Effector CD4-positive, alpha-beta T cell (primary cell): ENCODE results near the gene ECE2. TPM values are rescaled to one million over a fixed set of nuclear protein-coding genes. Genes with fewer than 3 reads are reported as not detected.
A peak's percentile ranks its signal among the peaks of the same experiment; 100 is the strongest.

Experiments used
- DNase-seq: peaks from one replicate; pipeline ENCODE4 v3.0.0-alpha.2; 2020
- total RNA-seq: gene quantifications from one replicate; lab custom pipeline; 2026; lab: John Stamatoyannopoulos, UW

ECE2 gene
- not detected for total RNA-seq

- no peak for DNase-seq
Observed at GRCh38 chr3:184275961-184276910, at the start of gene ECE2. TSS of gene ECE2 (plus strand) at chr3:184276022. CDS start at chr3:184276154, 132 bp downstream.

DNA sequence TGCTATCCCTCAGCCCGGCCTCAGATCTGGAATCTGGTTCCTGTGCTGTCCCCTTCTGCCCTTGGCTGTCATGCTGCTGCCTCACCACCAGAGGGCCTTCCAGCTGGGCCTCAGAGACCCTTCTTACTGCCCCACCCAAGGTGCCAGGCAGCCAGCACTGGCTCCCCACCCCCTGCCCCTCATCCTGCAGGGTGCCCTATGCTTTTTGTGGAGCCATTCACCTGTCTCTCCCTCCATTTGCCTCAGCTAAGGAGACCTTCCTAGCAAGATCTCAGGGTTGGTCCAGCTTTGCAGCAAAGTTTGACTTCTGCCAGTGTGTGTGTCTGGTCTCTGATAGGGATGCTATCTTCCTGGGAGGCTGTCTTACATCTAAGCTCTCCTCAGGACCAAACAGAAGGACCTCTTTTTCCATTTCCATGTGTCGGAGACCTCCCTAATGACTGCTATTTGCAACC is 48.3 kb upstream of the ECE2 start:
- DNase-seq, result peak; percentile 41

- no peak for DNase-seq
Observed at GRCh38 chr3:184228376-184229137, 47.3 kb upstream of the ECE2 start.

DNA sequence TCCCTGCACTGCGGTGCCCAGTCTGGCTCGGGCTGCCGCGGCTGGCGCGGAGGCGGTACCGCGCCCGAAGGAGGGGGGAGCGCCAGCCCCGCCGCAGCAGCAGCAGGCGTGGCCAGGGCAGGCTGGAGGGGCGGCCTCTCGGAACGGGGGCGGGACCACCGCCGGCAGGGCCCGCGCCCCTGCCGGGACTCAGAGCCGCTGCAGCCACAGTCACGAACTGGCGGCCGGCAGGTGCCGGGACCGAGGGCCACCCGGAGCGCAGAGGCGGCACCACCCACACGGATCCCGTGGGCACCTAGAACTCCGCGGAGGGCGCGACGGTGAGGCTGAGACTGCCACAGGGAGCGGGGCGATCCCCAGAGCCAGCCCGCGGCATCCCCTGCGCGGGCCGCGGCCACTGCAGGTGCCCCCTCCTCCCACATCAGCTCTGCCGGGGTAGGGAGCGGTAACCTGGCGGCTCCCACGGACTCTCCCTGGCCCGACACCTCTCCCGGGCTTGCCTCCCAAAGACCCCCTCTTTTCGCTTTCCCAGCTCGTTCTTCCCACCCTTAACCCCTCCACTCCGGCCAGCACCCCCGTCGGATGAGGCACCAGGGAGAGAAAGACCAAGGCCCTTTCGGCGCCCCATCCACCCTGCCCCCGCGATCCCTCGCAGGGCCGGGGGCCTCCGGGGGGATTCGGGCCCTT is 46.3 kb upstream of the ECE2 start, which contains the start of gene VWA5B2:
VWA5B2 (plus strand) TSS at position 192 of the 687 bp plus-strand sequence. CDS start 944 bp downstream, outside the sequence.
- DNase-seq, result peak; percentile 62

- no peak for DNase-seq
Observed at GRCh38 chr3:184230081-184230602, 45.7 kb upstream of the ECE2 start.

DNA sequence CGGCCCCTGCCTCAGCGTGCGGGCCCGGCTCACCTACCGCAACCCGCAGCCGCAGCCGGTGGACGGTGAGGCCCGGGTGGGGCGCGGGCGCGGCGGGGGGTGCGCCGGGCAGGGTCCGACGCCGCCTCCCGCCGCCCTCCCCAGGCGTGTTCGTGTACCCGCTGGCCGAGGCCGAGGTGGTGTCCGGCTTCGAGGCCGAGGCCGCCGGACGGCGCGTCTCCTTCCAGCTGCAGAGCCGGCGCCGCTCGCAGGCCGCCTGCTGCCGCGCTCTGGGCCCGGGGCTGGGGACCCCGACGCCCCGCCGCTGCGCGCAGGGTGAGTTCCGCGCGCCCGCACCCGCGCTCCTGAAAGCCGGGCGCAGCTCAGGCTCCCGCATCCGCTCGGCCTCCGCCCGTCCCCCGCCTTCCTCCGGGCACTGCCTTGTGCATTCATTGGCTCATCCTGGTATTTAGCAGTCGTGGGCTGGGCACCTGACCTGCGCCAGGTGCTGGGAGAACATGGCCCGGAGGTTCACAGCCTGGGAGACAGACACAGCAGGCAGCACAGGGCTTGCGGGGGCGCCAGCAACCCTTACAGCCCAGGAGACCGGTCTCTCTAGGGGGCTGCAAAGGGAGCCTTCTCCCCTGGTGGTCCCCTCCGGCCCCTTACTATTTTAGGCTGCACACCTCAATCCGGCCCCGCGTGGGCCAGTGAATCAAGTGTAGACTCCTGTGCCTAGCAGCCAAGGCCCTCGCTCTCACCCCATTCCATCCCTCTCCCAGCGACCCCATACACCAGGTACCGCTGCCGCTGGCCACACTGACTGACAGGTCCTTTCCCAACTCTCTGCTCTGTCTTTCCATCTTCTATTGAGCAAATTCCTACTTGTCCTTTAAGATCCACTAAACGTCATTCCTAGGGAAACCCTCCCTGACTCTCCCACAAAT is 45.0 kb upstream of the ECE2 start:
- no peak for DNase-seq

DNA sequence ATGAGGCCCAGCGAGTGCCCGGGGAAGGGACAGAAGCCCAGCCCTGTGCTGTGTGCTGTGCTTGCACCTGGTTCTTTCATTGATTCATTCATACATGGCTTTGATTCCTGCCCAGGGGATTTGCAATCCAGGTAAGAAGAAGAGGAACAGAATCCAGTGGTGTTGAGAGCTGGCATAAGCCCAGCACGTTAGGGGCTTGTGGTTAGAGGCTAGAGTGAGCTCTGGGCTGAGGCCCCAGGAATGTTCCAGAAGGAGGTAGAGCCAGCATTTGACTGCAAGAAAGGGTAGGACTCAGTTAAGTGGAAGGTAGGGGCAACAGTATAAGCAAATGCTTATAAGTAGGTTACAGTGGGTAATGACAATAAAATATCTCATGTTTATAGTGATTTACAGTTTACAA is 44.2 kb upstream of the ECE2 start:
- DNase-seq, result no peak

DNA sequence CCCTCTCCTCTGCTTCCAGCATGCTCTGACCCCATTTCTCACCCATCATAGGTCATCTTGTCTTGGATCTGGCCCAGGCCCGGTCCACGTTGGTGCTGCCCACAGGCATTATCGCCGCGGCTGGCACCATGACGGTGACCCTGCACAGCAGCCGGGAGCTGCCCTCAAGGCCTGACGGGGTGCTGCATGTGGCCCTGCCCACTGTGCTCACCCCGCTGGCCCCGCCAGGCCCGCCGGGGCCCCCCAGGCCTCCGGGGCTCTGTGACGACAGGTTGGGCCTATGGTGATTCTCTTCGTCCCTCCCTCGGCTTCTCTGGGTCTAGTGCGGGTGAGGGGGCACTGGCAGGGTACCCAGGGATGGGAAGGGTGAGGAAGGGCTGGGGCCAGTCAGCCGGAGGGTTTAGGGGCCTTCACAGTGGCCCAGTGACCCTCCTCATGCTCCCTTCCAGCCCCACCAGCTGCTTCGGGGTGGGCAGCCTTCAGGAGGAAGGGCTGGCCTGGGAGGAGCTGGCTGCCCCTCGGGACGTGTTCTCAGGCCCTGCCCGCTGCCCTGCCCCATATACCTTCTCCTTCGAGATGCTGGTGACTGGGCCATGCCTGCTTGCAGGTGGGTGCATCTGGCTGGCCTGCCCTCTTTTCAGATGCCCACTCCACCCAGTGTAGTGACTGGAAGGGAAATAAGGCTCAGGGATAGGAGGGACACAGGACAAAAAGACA is 42.5 kb upstream of the ECE2 start:
- no peak for DNase-seq

DNA sequence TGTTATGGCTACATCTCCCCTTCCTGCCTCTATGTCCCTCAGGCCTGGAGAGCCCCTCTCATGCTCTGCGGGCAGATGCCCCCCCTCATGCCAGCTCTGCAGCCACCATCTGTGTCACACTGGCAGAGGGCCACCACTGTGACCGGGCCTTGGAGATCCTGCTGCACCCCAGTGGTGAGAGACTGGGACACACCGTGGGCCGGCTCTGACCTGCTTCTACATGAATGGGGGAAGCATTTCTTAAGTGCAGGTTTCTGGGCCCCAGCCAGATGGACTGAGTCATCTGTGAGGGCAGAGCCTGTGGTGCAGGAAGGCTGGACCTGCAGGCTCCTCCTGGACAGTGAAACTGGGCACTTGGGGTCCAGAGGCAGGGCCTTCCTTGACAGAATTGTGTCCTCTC is 41.6 kb upstream of the ECE2 start:
- no peak for DNase-seq

- DNase-seq, result no peak
Observed at GRCh38 chr3:184234671-184235380, 41.0 kb upstream of the ECE2 start.

DNA sequence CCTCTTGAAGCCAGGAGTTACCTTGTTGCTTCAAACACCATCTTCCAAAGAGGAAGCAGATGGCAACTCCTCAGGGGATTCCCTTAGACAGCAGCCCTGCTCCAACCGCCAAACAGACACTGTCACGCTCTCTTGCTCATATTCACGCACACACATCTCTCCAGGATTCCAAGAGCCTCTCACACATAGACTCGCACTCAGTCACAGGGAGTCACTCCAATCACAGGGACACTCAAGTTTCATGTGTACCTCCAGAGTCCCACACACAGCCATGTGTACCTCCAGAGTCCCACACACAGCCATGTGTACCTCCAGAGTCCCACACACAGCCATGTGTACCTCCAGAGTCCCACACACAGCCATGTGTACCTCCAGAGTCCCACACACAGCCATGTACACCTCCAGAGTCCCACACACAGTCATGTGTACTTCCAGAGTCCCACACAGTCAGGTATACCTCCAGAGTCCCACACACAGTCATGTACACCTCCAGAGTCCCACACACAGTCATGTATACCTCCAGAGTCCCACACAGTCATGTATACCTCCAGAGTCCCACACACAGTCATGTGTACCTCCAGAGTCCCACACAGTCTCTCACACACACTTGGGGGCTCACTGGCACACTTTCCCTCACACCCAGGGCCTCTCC is 40.3 kb upstream of the ECE2 start:
- DNase-seq, result no peak

DNA sequence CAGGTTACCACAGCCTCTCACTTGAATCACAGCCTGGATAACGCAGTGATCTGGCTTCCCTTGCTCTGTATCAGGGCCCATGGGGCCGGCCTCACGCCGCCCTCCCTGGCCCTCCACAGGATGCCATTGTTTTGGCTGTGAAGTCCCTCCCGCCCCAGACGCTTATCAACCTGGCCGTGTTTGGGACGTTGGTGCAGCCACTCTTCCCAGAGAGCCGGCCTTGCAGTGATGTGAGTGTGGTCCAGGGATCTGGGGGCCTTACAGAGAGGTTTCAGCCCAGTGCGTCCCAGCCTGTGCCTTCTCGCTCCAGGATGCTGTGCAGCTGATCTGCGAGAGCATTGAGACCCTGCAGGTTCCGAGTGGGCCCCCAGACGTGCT is 39.8 kb upstream of the ECE2 start:
- no peak for DNase-seq

DNA sequence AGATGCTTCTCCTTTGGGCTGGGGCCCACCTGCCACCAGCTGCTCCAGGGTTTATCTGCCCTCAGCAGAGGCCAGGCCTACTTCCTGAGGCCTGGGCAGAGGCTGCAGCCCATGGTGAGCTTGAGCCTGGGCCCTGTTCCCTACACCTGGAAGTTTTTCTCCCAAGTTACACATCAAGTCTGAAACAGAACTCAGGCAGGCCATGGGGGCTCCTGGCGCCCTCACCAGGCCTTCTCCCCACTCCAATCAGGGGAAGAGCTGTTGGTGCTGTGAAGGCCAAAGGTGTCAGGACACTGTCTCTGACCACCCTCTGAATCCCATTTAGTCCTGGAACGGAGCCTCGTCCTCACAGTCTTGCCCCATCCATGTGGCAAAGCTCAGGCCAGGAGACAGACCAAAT is 39.2 kb upstream of the ECE2 start:
- no peak for DNase-seq

DNA sequence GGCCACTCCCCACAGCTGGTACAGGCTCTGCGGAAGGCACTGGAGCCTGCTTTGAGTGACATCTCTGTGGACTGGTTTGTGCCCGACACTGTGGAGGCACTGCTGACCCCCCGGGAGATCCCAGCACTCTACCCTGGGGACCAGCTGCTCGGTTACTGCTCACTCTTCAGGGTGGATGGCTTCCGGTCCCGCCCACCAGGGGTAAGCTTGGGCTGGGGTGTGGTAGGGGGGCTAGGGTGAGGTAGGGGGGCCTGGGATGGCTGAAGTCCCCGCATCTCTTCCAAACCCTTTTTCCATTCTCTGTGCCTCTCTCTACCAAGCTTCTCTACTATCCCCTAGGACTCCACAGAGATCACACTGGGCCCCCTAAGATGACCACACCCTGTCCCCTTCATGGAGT is 38.6 kb upstream of the ECE2 start:
- DNase-seq, result no peak

- no peak for DNase-seq
Observed at GRCh38 chr3:184237807-184238206, 38.0 kb upstream of the ECE2 start.

GRCh38 chr3:184238246-184238818 is 37.5 kb upstream of the ECE2 start:
- no peak for DNase-seq

GRCh38 chr3:184239221-184239620 is 36.6 kb upstream of the ECE2 start:
- DNase-seq, result no peak

- no peak for DNase-seq
Observed at GRCh38 chr3:184239708-184240107, 36.1 kb upstream of the ECE2 start.
